Muscle layer of duodenum (tissue), 2 donors: ENCODE measurements around the gene PDK3.

Experiments used
- H3K27ac ChIP-seq: one replicate; pipeline ENCODE4 v1.7.0; 2013; ENCODE audit warnings: mild to moderate bottlenecking, low read length
- H3K27me3 ChIP-seq: one replicate; pipeline ENCODE4 v1.7.0; 2013; ENCODE audit warnings: low read depth, mild to moderate bottlenecking, control low read depth, low read length
- H3K36me3 ChIP-seq, 2 donors: one replicate each; pipeline ENCODE4 v1.7.0; 2013; ENCODE audit warnings: low read length in 2 of 2, control low read depth in 1 of 2, mild to moderate bottlenecking in 1 of 2; ENCODE audit not compliant: insufficient read depth in 2 of 2, control insufficient read depth in 1 of 2
- H3K4me1 ChIP-seq, 2 donors: one replicate each; pipeline ENCODE4 v1.7.0; 2013; ENCODE audit warnings: low read length in 2 of 2, mild to moderate bottlenecking in 2 of 2, control low read depth in 1 of 2, moderate library complexity in 1 of 2; ENCODE audit not compliant: insufficient read depth in 2 of 2, control insufficient read depth in 1 of 2
- H3K4me3 ChIP-seq, 2 donors: one replicate each; pipeline ENCODE4 v1.7.0; 2013; ENCODE audit warnings: low read length in 2 of 2, low read depth in 1 of 2, mild to moderate bottlenecking in 1 of 2
- H3K9me3 ChIP-seq, 2 donors: one replicate each; pipeline ENCODE4 v1.7.0; 2013; ENCODE audit warnings: low read length in 2 of 2, control low read depth in 1 of 2, mild to moderate bottlenecking in 1 of 2; ENCODE audit not compliant: control insufficient read depth in 1 of 2
- donor health status: healthy.

PDK3 gene

DNA sequence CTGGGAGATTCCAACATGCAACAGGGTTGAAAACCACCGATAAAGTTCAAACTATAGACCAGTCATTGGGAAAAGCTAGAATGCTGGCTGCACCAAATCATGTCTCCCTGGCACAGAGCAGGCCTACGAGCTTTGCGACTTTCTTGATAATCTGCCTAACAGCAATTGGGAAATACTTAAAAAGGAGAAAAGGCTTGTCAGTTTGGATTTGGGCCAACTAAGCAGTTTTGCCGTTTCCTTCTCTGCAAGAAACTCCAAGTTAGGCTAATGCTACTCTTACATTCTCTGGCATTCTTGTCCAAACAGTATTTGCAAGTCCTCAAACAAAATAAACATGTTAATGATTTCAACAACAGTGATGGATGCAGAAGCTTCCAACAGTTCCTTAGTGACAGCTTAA lies 87.9 kb downstream of the PDK3 start:
- no peak overlapping the region for H3K27ac ChIP-seq
- H3K27me3 ChIP-seq: no peaks in the 10 kb centered on the region
- H3K9me3 ChIP-seq: no peaks in the 10 kb centered on the region
- H3K4me1 ChIP-seq: peaks cover 0 to 5% of the 10 kb centered on the region in 2 donors
- H3K36me3 ChIP-seq: no peaks in the 10 kb centered on the region
- H3K4me3 ChIP-seq: no peak overlapping the region

DNA sequence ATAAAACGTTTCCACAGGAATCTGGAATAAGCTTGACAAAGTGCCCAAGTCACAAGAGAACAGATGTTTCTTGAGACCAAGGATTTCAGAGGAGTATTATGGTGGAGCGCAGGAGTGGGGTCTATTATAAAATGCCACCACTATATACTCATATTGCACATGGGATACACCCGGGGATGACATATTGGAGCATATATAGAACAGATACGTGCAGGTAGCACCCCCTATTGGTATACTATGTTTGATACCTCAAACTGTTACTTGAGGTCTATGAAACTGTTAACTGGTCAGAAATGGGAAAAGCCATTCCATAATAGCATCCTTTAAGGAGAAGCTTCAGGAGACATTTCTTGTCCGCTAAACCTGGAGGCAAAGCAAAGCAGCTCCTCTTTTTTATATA lies 96.0 kb downstream of the PDK3 start:
- no peak overlapping the region for H3K4me3 ChIP-seq
- H3K27ac ChIP-seq: no peak overlapping the region
- H3K36me3 ChIP-seq: no peaks in the 10 kb centered on the region

DNA sequence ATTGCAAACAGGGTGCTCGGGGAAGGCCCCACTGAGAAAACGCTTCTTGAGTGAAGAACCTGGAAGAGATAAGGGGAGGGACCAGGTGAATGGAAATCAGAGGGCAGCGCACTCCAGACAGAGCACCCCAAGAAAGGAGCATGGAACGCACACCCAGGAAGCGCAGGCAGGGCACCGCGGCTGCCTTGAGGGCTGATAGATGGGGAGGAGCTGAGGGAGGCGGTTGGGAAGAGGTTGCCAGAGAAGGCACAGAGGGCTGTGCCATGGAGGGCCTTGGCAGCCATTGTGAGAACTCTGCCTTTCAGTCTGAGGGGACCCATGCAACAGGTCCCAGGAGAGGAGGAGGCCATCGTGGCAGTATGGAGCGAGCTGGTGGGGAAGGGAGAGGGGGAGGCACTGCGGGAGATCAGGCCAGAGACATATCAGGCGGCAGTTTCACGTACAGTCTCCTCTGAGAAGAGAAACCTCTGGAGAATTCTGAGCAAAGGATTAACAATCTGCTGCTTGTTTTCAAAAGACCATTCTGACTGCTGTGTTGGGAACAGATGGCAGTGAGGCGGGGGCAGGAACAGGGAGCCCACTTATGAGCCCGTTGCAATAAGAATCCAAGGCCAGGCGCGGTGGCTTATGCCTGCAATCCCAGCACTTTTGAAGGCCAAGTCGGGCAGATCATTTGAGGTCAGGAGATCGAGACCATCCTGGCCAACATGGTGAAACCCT lies 98.4 kb downstream of the PDK3 start:
- H3K9me3 ChIP-seq: no peaks in the 10 kb centered on the region

More for the DNA sequence above, 96.0 kb downstream of the PDK3 start:
- no peaks in the 10 kb centered on the region for H3K9me3 ChIP-seq
- no peaks in the 10 kb centered on the region for H3K4me1 ChIP-seq
- no peaks in the 10 kb centered on the region for H3K27me3 ChIP-seq

DNA sequence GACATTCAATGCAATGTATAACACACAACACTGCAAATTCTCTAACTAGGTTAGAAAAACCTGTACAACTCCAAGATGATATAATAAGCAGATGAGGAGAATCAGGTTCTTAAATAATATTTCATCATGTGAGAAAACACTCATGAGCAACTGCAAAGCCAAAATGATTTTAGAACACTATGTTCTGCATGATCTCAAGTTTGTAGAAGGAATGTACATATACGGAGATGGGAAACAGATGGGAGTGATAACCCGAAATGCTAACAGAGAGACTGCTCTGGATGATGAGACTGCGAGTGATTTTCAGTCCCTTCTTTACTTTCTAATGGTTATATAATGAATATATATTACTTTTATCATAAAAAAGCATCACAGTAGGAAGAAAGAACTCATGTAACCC lies 101.2 kb downstream of the PDK3 start:
- H3K9me3 ChIP-seq: no peaks in the 10 kb centered on the region
- no peaks in the 10 kb centered on the region for H3K36me3 ChIP-seq
- H3K4me3 ChIP-seq: no peak overlapping the region
- H3K27ac ChIP-seq: peak overlapping the region; percentile 31
- H3K4me1 ChIP-seq: no peaks in the 10 kb centered on the region
- H3K27me3 ChIP-seq: no peaks in the 10 kb centered on the region

More for the DNA sequence above, 98.4 kb downstream of the PDK3 start:
- Histone ChIP-seq H3K27ac (no peak overlapping the region), H3K4me1 (no peaks in the 10 kb centered on the region), H3K36me3 (no peaks in the 10 kb centered on the region), H3K4me3 (no peak overlapping the region), H3K27me3 (no peaks in the 10 kb centered on the region)

DNA sequence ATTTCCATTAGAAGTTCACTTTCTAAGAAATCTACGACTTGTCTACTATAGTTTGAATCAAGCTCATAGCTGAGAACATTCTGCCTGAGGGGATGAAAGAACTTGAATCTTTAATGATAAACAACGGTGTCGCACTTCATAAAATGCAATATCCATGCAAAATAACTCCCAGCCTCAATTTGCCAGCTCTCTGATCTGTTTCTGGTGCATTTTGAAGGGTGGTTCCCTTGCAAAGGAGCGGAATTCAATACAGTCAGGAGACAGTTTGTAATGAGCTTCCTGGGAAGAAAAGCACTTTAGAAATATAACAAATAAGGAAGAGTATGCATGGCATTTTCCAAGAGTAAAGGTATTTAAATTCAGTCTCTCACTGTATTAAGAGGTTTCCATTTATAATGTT lies 102.1 kb downstream of the PDK3 start:
- H3K27me3 ChIP-seq: no peaks in the 10 kb centered on the region
- no peak overlapping the region for H3K4me3 ChIP-seq
- H3K4me1 ChIP-seq: no peaks in the 10 kb centered on the region
- H3K27ac ChIP-seq: no peak overlapping the region
- H3K9me3 ChIP-seq: no peaks in the 10 kb centered on the region
- H3K36me3 ChIP-seq: no peaks in the 10 kb centered on the region

DNA sequence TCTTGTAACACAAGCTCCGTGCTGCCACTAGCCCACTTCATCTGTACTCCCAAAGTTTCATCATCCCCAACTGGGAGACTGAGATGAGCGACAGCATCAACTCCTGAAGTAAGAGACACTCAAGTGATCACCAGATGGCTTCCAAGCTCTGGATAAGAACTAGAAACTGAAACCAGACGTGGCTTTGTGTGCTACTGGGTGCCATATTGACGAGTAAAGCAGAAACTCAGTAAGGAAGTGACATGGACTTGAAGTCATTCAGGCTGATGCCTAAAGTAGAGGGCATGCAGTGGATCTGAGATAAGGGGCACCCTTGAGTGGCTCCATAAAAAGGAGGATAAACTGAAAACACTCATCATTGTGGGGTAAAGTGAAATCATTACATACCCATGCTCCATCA lies 109.7 kb downstream of the PDK3 start:
- Histone ChIP-seq H3K27me3 (no peaks in the 10 kb centered on the region), H3K27ac (no peak overlapping the region), H3K4me3 (no peak overlapping the region), H3K4me1 (no peaks in the 10 kb centered on the region), H3K36me3 (no peaks in the 10 kb centered on the region), H3K9me3 (no peaks in the 10 kb centered on the region)

DNA sequence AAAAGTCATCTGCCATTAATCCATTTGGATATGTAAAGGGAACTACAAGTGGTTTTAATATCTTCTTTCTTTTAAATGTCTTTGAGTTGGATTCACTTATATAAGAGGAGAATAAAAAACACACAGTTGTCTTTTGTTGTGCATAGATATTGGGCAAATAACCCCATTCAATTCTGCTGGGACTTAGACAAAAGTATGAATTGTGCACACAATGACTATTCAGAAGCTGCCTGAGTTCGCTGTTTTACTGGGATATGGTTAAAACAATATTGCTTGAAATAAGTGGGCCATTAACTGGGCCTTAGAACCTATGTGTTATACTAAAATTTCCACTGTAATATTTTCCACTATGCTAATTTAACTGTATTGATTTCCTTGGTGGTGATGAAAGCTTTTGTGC lies 110.4 kb downstream of the PDK3 start:
- Histone ChIP-seq H3K4me3 (no peak overlapping the region), H3K9me3 (no peaks in the 10 kb centered on the region), H3K4me1 (no peaks in the 10 kb centered on the region), H3K27me3 (no peaks in the 10 kb centered on the region), H3K36me3 (no peaks in the 10 kb centered on the region), H3K27ac (no peak overlapping the region)

DNA sequence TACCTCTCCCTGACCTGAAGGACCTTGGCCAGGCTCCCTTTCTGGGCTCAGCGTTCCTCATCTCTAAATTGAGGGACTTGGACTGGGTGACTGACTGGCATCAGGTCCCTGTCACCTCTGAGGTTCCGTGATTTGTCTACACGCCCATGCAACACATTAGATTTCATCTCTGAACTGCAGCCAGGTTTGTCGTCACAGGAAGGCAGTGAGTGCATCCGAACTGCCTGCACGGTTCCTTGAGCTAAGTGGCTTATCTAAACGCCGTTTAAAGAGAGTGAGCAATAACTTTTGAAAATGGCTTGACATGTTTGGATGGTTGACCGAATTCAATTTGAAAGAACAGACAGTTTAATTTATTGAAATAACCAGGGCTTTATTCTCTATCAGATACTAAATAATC lies 112.0 kb downstream of the PDK3 start:
- Histone ChIP-seq H3K27me3 (no peaks in the 10 kb centered on the region), H3K4me3 (no peak overlapping the region), H3K9me3 (no peaks in the 10 kb centered on the region), H3K4me1 (no peaks in the 10 kb centered on the region), H3K27ac (no peak overlapping the region), H3K36me3 (no peaks in the 10 kb centered on the region)
